Measurements from ENCODE around the gene DRG2.

DNA sequence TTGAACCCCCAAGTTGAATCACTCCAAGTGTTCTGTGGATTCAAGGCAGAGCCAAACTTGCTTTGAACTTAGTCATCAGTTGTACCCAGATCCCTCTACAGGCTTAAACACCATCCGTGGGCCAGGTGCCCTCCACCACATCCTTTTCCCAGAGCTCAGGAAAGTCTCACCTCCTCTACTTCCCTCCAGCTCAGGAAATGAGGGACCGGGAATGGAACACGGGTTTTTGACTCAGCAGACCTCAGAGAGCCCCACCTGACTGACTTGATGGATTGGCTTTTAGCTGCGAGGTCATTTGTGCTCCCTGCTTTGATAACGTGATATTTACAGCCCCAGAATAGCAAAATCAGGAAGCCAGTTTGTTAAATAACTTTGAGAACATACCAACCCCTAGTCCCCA, 28.5 kb upstream of the DRG2 start:
- TF ChIP-seq, protein P1, sequence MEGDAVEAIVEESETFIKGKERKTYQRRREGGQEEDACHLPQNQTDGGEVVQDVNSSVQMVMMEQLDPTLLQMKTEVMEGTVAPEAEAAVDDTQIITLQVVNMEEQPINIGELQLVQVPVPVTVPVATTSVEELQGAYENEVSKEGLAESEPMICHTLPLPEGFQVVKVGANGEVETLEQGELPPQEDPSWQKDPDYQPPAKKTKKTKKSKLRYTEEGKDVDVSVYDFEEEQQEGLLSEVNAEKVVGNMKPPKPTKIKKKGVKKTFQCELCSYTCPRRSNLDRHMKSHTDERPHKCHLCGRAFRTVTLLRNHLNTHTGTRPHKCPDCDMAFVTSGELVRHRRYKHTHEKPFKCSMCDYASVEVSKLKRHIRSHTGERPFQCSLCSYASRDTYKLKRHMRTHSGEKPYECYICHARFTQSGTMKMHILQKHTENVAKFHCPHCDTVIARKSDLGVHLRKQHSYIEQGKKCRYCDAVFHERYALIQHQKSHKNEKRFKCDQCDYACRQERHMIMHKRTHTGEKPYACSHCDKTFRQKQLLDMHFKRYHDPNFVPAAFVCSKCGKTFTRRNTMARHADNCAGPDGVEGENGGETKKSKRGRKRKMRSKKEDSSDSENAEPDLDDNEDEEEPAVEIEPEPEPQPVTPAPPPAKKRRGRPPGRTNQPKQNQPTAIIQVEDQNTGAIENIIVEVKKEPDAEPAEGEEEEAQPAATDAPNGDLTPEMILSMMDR (IDR thresholded peaks at IDR 0.05), result no peak
- no peak for TF ChIP-seq GATA2 (CRISPR knock-in tag; IDR thresholded peaks at IDR 0.05)
- TF ChIP-seq FOXJ3 (CRISPR knock-in tag; IDR thresholded peaks at IDR 0.05), result no peak
- TF ChIP-seq SMC3 (IDR thresholded peaks at IDR 0.05; ENCODE audit: low read depth, low read length), result no peak
- TF ChIP-seq EP300 (IDR thresholded peaks at IDR 0.05; ENCODE audit: borderline replicate concordance in 1 of 2, low read depth in 1 of 2, low read length in 1 of 2), result no peak
